HG03575 (cell line): ENCODE measurements around the gene MED28.
A peak's percentile ranks its signal among the peaks of the same experiment; 100 is the strongest.

Experiments
- ATAC-seq: cut with Tn5 transposase; IDR thresholded peaks from one replicate; pipeline ENCODE4 v1.9.1; 2021; ENCODE audit not compliant: unreplicated experiment, insufficient number of reproducible peaks, low FRiP score; ENCODE audit errors: extremely low read depth

MED28 gene

DNA sequence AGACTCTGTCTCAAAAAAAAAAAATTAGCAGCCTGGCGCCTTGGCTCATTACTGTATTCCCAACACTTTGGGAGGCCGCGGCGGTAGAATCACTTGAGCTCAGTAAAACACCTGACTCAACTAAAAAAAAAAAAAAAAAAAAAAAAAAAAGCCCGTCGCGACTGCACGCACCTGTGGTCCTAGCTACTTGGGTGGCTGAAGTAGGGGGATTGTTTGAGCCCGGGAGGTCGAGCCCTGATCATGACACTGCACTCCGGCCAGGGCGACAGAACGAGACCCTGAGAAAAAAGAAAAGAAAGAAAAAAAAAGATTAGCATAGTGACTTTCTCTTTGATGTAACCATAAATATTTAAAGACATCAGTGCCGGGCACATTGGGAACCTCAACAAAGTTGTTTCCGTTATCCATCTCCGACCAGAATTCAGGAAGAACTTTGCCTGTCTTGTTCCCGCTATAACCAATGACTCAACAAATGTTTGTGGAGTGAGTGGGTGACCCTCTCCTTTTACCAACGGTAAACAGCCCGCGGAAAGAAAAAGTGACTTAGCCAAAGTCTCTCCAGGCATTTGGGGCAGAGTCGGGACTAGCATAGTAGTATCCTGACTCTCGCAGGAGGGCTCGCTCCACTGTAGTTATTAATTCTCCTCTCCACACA lies 553 bp upstream of the MED28 start:
- ATAC-seq = peak; percentile 26

DNA sequence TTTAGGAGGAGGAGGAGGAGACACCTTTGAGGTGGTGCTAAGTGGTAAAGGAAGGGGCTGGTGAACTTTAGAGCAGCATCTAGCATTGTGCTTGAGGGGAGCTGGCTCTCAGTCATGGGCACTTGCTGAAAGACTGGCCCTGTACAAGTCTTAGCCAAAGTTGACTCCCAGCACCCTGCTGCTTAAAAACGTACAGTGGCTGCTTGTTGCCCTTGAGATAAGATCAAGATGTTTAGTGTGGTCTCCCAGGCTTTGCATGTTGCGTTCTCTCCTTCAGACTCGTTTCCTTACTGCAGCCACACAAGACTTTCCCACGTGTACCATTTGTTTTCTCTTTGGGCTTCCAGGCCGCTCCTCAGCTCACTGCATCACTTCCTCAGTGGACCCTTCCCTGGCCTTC lies 1.8 kb downstream of the MED28 start:
- no peak for ATAC-seq

DNA sequence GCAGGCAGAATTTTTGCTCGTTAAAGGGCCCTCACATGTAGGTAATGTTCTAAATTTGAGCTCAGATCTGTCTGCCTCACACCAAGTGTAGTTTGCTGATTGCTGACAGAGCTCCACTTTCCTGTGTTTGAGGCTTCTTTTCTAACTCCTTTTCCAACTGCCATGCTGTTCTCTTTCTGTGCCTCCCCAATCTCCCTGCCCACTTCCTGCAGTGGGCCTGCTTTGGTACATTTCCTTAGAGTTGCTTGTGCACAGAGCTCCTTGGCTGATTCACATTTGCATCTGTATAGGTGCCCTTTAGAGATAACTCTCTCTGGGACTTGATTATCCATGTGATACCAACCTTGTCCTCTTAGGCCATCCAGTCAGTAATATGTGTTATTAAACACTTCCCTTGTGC lies 4.5 kb downstream of the MED28 start:
- ATAC-seq = no peak

DNA sequence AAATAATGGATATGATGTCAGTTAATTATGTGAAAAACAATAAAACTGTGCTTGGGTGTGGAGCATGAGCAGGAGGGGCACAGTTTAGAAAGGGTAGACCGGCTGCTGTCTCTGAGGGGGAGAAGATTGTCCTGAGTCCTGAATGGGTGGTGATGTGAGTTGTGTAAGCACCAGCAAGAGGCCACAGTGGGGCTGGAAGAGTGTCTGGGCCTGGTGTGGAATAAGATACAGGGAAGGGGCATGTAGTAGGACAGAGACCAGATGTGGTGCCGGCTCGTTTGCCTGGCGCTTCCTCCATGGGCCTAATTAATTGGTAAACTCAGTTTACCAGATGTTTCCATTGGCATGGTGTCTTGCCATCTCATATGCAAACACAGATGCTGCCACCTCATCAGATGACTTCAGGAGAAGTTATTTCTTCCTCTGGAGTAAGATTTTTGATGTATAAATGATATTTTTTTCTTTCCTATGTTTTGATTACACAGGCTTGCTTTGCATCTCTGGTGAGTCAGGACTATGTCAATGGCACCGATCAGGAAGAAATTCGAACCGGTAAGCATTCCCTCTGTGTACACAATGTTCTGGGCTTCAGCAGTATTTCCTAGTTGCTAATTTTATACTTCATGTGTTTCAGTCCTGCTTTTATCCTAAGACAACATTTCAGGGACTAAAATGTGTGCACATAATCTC lies 5.1 kb downstream of the MED28 start:
- ATAC-seq = no peak

DNA sequence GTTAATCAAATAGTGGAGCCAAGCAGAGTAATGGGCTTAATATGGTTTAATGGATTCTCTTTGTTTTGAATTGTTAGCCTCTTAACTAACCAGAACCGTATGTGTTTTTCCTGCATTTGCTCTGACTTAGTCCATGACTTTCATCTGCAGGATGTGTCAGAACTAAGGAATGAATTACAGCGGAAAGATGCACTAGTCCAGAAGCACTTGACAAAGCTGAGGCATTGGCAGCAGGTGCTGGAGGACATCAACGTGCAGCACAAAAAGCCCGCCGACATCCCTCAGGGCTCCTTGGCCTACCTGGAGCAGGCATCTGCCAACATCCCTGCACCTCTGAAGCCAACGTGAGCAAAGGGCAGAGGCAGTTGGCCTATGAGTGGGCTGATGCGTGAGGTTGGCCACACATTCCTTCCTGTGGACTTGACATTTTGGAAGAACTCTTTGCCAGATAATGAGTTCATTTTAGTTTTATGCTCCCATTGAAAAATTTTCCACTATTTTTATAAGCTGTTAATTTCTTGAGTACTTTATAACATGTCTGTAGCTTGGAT lies 9.1 kb downstream of the MED28 start:
- no peak for ATAC-seq

DNA sequence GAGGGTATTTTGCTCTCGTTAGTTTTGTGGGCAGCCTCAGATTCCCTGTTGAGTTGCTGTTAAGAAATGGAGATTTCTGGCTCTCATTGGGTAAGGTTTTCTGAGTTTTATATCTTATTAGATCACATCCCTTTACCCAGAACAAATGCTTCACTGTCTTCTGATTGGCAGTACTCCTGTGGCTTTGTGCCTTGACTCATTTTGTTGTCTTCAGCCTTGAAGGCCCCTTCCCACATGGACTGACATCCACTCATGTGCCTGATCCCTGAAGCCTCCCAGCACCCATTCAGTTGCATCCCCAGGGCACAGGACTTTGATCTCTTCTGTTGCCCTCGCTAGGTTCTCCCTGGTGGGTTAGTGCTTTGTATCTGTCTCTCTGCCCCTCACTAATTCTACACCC lies 10.4 kb downstream of the MED28 start:
- ATAC-seq = no peak

DNA sequence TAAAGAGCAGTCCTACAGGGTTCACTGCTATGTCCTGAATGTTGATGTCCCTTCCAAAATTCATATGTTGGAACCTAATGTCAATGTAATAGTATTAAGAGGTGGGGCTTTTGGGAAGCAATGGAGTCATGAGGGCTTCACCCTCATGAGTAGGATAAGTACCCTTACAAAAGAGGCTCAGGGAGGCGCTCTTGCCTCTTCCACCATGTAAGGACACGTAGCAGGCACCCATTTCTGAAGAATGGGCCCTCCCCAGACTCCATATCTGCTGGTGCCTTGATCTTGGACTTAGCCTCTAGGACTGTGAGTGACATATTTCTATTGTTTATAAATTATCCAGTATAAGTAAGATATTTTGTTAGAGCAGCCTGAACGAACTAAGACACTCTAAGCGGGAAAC lies 15.8 kb downstream of the MED28 start:
- no peak for ATAC-seq

DNA sequence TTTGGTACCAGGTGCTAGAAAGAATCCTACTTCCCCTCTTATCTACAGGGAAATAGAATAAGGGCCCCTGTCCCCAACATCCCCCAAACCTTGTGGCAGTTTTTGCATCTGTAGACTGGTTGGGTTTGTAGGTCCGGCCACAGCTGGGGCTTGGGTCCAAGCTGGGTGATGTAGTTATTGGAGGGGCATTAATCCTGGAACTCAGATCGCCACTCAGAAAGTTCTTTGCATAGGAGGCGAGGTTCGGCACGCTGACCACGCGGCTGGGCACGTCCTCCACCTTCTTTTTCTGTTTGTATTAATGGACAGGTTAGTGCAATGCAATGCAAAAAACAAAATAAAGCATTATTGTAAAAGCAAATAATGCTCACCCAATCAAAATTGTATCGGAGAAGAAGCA lies 19.2 kb downstream of the MED28 start:
- ATAC-seq = no peak

DNA sequence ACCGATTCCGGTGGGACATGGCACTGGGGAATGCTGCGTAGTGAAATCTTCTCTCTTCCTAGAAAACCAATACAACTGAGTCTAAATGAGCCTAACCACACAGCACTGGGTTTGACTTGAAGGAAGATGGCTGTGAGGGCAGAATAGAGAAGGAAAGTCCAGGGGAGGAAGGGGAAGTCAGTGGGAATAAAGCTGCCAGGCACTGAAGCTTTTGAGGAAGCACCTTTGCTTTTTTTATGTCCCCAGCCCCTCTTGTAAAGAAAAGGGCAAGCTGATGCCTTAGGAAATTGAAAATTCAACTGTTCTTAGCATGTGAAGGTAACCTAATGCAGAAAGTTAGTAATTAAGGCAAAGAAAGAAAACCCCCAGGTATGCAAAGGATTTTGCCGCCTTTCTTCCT lies 20.6 kb downstream of the MED28 start:
- no peak for ATAC-seq

DNA sequence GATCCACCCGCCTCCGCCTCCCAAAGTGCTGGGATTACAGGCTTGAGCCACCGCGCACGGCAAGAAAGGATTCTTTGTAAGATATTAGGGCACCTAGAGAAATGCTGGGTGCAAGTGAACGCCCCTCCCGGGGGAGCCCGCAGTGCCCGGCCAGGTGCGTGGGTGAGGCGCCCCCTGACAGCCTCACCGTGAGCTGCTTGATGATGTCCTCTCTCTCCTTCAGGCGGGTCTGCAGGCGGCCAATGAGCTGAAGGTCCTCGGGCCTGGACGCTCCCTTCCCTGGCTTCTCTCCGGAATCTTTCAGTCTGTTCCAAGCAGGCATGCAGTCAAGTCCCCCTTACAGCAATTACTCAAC lies 21.9 kb downstream of the MED28 start:
- no peak for ATAC-seq

DNA sequence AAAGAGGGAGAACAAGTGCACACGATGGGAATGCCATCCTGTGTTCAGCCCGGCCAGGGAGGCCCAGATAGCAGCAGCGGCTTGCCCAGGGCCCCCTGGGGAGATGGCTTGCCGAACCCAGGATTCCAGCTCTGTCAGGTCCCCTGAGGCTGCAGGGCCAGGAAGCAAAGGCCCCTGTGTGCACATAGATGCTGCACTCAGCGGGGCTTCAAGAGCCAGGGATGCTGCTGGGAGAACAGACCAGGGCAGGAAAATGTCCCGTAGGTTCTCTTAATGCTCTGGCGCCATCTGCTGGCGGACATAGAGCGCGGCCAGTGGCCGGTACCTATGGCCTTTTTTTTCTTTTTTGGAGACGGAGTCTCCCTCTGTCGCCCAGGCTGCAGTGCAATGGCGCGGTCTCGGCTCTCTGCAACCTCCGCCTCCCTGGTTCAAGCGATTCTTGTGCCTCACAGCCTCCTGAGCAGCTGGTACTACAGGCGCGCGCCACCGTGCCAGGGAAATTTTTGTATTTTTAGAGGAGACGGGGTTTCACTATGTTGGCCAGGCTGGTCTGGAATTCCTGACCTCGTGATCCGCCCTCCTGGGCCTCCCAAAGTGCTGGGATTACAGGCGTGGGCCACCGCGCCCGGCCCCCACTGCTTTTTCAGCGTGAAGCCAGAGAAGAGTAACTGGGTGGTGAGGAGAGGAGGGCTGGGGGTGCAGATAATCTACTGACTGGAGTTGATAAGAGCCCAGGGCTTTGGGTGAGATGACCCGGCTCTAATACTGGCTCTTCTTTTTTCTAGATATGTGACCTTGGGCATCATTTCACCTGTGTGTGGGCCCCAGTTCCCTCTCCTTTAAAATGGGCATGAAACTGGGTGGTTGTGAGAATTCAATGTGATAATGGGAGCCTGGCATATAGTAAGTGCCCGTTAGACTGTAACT lies 22.5 kb downstream of the MED28 start:
- peak; percentile 70 for ATAC-seq

DNA sequence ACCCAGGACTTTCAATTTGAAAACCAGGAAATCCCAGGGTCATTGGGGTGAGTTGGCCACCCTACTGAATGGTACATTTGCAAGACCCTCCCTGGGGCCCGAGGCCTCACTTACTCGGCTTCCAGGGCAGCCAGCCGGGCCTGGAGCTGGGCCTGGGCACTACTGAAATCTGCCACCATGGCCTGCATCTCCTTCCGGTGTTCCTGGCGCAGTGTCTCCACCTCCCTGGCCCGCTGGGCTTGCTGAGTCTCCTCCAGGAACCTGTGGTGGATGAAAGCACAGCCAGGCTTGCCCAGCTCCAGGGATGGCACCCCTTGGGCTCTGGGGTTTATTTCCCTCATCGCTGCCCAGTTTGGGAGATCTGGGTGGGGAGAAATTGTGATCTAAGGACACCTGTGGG lies 24.7 kb downstream of the MED28 start:
- ATAC-seq = no peak

DNA sequence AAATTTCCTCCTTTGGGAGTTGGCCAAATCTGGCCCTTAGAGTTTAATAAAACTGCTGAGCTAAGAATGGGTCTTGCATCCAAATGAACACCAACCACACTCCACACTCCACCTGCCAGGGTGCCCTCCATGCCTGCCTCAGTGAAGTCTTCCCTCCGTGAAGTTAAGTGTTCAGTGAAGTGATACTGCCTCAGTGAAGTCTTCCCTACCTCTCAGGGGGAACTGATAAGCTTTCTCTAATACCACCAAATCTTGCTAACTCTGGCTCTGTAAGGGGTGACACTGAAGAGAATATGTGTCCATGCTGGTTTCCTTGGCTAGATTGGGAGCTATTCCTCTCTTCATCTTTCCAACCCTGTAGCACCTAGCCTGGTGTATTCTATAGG lies 27.9 kb downstream of the MED28 start:
- ATAC-seq = no peak

DNA sequence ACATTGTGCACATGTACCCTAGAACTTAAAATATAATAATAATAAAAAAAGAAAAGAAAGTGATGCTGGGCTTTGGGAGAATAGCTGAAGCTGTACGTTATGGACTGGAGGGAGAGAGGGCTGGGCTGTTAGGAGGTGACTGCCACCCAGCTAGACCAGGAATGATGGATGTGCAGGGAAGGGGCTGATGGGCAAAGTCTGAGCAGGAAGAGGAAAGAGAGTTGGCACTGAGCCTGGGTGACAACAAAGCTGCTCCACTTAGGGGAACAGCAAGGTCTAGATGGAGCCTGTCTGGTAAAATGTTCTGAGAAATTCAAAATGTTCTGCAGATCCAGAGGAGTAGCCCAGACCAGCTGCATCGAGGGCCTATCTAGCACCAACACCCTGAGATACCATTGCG lies 32.3 kb downstream of the MED28 start:
- ATAC-seq = no peak

DNA sequence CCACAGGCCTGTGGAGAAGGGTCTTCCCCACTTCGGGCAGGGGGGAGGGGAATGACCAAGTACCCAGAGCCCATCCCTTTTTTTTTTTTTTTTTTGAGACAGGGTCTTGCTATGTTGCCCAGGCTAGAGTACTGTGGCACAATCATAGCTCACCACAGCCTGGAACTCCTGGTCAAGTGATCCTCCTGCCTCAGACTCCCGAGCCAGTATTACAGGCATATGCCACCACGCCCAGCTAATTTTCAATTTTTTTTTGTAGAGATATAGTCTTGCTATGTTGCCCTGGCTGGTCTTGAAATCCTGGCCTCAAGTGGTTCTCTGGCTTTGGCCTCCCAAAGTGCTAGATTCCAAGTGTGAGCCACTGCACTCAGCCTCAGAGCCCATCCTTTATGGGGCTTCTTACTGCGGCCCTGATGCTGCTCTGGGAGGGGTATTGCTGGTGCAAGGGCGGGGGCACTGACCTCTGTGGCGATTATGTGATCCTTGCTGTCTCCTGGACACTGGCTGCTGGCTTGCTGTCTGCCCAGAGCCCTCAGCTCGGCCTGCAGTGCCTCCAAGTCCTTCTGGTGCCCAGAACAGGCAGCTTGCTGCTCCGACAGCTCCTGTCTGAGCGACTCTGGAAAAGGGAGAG lies 32.9 kb downstream of the MED28 start:
- no peak for ATAC-seq

DNA sequence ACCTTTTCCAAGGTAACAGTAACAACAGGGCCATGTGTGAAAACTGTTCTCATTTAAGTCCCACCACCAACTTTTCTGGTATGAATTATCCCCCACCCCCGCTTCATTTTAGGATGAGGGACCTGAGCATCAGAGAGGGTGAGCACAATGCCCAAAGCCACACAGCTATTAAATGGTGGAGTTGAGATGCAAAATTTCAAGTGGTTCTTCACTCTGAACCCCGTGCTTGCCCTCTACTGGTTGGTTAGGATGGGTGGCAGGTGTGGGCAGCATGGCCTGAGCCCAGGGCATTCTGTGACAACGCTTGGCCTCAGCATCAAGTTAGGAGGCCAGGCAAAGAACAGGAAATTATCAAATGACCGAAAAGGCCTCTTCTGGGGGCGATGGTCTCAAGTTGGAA lies 33.5 kb downstream of the MED28 start:
- no peak for ATAC-seq

DNA sequence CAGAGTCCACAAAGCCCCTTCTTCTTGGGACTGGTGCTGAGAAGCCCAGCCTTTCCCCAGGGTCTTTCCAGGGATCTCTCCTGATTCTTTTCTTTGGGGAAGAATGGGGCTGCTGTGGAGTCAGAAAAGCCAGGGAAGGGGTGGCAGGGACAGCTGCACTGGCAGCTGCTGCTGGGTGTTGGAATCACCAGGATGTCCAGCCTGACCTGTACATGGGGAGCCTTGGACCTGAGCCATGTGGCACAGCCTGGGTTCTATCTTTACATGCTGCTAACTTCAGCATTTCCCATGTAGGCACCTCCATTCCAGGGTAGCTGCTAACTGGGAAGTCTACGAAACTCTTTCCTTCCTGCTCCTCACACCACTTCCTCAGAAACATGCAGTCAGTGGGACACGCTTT lies 36.0 kb downstream of the MED28 start:
- ATAC-seq = no peak

DNA sequence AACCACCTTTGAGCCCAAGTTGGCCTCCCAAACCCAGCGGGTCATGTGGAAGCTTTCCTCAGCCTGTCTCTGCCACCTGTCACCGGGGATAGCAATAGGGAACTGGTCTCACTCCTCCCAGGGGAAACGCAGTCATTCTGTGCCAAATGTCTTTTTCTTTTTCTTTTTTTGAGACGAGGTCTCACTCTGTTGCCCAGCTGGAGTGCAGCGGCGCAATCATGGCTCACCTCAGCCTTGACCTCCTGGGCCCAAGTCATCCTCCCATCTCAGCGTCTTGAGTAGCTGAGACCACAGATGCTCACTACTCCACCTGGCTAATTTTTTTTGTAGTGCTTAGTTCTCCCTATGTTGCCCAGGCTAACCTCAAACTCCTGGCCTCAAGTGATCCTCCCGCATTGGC lies 40.3 kb downstream of the MED28 start:
- ATAC-seq = no peak

DNA sequence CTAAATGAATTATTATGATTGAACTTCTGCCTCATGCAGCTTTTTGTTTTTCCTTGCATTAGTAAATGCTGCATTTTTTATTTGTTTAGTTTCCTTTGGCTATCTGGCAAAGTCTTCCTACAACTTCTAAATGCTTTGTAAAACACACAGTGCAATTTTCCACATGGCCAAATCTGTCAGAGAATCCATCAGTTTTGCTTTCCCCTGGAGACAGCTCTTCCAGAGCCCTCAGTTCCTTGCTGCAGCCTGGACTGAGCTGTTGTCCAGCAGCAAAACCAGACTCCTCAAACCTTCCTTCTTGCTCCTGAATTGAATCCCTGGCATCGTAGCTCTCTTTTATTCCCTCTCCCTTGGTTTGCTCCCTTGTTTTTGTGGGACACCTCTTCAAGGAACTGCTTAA lies 42.6 kb downstream of the MED28 start:
- ATAC-seq = no peak
